Measurements from ENCODE around the gene ARAP1.

ARAP1 gene

DNA sequence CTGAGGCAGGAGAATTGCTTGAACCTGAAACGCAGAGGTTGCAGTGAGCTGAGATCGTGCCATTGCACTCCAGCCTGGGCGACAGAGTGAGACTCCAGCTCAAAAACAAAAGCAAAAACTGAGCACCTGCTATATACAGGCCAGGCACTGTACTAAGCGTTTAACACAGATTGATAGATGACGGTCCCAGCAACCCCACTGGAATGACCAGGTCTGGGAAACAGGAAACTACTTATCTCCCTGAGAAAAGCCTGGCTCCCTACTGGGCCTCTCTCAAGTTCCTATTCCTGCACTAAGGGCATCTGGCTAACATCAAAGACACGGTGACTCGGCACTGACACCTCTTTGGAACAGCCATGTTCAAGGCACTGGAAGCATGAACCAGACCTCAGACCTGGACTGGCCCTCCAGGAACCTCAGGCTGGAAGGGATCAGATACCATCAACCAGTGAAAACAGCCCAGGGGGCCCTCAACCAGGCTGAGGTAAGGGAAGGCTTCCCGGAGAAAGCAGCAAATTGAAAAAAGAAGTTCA lies 16.6 kb downstream of the ARAP1 start:
- Histone ChIP-seq H3K27ac (no peak overlapping the region), H2AFZ (ENCODE audit: low read depth) (no peak overlapping the region), H3K4me3 (IDR thresholded peaks at IDR 0.05; ENCODE audit: insufficient read depth, low read depth, low read length) (no peak overlapping the region), H4K20me1 (ENCODE audit: insufficient read depth) (no peaks in the 10 kb centered on the region), H3K36me3 (ENCODE audit: insufficient read depth) (no peaks in the 10 kb centered on the region), H3K79me2 (ENCODE audit: insufficient read depth, low read depth) (no peaks in the 10 kb centered on the region), H3K9ac (no peak overlapping the region), H3K4me1 (ENCODE audit: low read depth, poor library complexity, severe bottlenecking) (peaks cover 8% of the 10 kb centered on the region), H3K4me2 (no peak overlapping the region), H3K27me3 (ENCODE audit: insufficient read depth, low read depth) (no peaks in the 10 kb centered on the region)
- TF ChIP-seq CTCF (conservative IDR thresholded peaks at IDR 0.05; ENCODE audit: low read depth, low read length) = no peak

DNA sequence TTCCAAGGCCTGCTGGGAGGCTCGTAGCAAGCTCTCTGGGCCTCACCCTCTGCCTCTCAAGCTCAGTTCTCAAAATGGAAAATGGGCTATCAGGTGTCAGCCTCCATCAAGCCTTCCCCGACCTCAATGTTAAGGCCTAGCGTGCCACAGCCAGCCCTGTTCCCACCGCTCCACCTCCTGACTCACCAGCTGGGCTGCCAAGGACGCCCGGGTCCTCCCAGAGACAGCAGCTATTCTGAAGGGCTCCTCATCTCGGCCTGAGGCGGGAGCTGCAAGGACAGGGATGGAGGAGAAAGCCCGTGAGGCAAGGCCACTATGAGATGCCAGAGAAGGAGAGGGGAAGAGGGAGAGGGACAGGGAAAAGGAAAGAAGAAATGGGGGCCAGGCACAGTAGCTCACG lies 19.9 kb downstream of the ARAP1 start:
- no peaks in the 10 kb centered on the region for H3K27me3 ChIP-seq (ENCODE audit: insufficient read depth, low read depth)
- no peaks in the 10 kb centered on the region for H4K20me1 ChIP-seq (ENCODE audit: insufficient read depth)
- no peaks in the 10 kb centered on the region for H3K79me2 ChIP-seq (ENCODE audit: insufficient read depth, low read depth)
- H3K27ac ChIP-seq = no peak overlapping the region
- H3K4me2 ChIP-seq = no peak overlapping the region
- H3K9ac ChIP-seq = no peak overlapping the region
- no peak for TF ChIP-seq CTCF (conservative IDR thresholded peaks at IDR 0.05; ENCODE audit: low read depth, low read length)
- H2AFZ ChIP-seq (ENCODE audit: low read depth) = no peak overlapping the region
- H3K36me3 ChIP-seq (ENCODE audit: insufficient read depth) = no peaks in the 10 kb centered on the region
- H3K4me1 ChIP-seq (ENCODE audit: low read depth, poor library complexity, severe bottlenecking) = no peaks in the 10 kb centered on the region
- no peak overlapping the region for H3K4me3 ChIP-seq (IDR thresholded peaks at IDR 0.05; ENCODE audit: insufficient read depth, low read depth, low read length)

- H3K79me2 ChIP-seq (ENCODE audit: insufficient read depth, low read depth) = no peaks in the 10 kb centered on the region
- no peaks in the 10 kb centered on the region for H3K36me3 ChIP-seq (ENCODE audit: insufficient read depth)
- H3K9ac ChIP-seq = no peak overlapping the region
- H3K27ac ChIP-seq = no peak overlapping the region
- no peaks in the 10 kb centered on the region for H3K27me3 ChIP-seq (ENCODE audit: insufficient read depth, low read depth)
- no peak for TF ChIP-seq CTCF (conservative IDR thresholded peaks at IDR 0.05; ENCODE audit: low read depth, low read length)
- H3K4me3 ChIP-seq (IDR thresholded peaks at IDR 0.05; ENCODE audit: insufficient read depth, low read depth, low read length) = no peak overlapping the region
- no peaks in the 10 kb centered on the region for H4K20me1 ChIP-seq (ENCODE audit: insufficient read depth)
- no peaks in the 10 kb centered on the region for H3K4me1 ChIP-seq (ENCODE audit: low read depth, poor library complexity, severe bottlenecking)
- H3K4me2 ChIP-seq = no peak overlapping the region
- H2AFZ ChIP-seq (ENCODE audit: low read depth) = no peak overlapping the region
Measured at GRCh38 chr11:72730737-72731136, 21.5 kb downstream of the ARAP1 start.

GRCh38 chr11:72730243-72730642 lies 22.0 kb downstream of the ARAP1 start:
- Histone ChIP-seq H3K27me3 (ENCODE audit: insufficient read depth, low read depth) (no peaks in the 10 kb centered on the region), H3K9ac (no peak overlapping the region), H2AFZ (ENCODE audit: low read depth) (no peak overlapping the region), H3K4me3 (IDR thresholded peaks at IDR 0.05; ENCODE audit: insufficient read depth, low read depth, low read length) (no peak overlapping the region), H4K20me1 (ENCODE audit: insufficient read depth) (no peaks in the 10 kb centered on the region), H3K36me3 (ENCODE audit: insufficient read depth) (no peaks in the 10 kb centered on the region), H3K4me1 (ENCODE audit: low read depth, poor library complexity, severe bottlenecking) (no peaks in the 10 kb centered on the region), H3K4me2 (no peak overlapping the region), H3K27ac (no peak overlapping the region), H3K79me2 (ENCODE audit: insufficient read depth, low read depth) (no peaks in the 10 kb centered on the region)
- TF ChIP-seq CTCF (conservative IDR thresholded peaks at IDR 0.05; ENCODE audit: low read depth, low read length) = no peak

All from KMS-11 (cell line).